HG03457 (cell line): ENCODE measurements around the gene RITA1.
A peak's percentile ranks its signal among the peaks of the same experiment; 100 is the strongest.

Experiments
- ATAC-seq: cut with Tn5 transposase; IDR thresholded peaks from one replicate; pipeline ENCODE4 v1.9.1; 2021; ENCODE audit warnings: moderate number of reproducible peaks; ENCODE audit not compliant: unreplicated experiment

RITA1 gene

DNA sequence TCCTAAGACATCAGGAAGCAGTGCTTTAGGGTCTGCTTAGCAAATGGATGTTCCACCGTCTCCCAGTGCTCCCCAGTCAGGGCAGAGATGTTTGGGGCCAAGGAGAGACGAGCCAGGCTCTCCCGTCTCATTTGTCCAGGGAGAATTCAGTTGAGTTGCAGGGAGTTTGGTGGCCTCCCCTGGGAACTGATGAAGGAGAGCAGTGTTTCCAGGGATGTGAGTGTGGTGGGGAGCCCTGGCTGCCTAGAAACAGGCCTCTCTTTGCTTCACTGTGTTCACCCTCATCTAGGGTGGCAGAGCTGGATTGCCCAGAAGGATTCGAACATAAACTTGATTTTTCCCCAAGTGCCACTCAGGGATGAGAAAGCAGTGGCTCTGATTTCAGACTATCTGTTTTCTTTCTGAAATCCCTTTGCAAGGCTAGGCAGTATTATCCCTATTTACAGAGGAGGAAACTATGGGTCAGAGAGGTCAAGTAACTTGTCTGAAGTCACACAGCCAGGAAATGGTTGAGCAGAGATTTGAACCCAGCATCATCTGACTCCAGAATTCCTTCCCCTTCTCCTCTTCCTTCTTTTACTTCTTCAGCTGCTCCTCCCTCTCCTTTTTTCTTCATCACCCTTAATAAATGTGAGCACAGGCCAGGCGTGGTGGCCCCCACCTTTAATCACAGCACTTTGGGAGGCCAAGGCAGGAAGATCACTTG is 42.3 kb downstream of the RITA1 start:
- no peak for ATAC-seq

DNA sequence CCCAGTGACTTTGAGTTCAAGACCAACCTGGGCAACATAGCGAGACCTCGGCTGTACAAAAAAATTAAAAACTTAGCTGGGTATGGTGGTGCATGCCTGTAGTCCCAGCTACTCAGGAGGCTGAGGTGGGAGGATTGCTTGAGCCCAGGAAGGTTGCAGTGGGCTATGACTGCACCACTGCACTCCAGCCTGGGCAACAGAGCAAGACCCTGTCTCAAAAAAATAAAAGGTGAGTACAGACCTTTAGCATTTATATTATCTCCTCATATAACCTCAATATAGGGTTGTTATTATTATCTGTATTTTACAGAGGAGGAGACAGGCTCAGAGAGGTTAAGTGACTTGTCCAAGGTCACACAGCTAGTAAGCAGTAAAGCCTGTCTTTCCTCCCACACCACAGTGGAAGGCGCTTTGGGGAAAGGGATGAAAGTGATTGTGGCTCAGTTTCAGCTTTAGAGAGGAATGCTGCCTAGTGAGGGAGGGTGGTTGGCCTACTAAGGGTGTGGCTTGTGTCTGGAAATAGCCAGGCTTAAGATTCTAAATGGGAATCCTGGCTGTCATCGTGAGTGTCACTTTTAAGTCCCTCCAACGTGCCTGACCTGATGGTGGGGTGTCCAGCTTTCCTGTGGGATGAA is 43.0 kb downstream of the RITA1 start:
- ATAC-seq: no peak

DNA sequence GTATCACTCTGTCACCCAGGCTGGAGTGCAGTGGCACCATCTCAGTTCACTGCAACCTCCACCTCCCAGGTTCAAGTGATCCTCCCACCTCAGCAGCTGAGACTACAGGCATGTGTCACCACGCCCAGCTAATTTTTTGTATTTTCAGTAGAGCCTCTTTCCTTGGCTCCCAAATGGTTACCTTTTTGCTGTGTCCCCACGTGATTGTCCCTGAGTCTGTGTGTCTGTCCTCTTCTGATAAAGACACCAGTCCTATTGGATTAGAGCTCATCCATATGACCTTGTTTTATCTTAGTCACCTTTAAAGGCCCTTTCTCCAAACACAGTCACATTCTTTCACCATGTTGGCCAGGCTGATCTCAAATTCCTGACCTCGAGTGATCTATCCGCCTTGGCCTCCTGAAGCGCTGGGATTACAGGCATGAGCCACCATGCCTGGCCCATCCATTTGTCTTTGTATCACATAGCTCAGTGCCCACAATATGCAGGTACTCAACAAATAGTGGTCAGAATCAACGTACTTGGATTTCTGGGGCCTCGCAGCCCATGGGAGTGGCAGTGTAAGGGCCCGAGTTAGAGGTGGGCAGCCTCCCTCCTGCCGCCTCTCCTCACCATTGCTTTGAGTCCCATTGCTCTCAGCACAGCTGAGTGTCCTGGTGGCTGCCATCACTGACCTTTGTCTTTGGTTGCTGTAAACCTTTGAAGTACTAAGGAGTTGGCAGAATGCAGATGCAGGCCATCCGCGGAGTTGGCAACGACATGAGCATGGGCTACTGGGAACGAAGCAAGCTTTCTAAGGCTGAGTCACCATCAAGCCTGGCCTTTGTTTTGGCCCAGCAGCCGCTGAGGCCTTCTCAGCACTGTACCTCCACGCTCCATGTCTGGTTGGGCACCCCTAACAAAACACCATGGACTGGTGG is 45.1 kb downstream of the RITA1 start:
- ATAC-seq: peak; percentile 5

DNA sequence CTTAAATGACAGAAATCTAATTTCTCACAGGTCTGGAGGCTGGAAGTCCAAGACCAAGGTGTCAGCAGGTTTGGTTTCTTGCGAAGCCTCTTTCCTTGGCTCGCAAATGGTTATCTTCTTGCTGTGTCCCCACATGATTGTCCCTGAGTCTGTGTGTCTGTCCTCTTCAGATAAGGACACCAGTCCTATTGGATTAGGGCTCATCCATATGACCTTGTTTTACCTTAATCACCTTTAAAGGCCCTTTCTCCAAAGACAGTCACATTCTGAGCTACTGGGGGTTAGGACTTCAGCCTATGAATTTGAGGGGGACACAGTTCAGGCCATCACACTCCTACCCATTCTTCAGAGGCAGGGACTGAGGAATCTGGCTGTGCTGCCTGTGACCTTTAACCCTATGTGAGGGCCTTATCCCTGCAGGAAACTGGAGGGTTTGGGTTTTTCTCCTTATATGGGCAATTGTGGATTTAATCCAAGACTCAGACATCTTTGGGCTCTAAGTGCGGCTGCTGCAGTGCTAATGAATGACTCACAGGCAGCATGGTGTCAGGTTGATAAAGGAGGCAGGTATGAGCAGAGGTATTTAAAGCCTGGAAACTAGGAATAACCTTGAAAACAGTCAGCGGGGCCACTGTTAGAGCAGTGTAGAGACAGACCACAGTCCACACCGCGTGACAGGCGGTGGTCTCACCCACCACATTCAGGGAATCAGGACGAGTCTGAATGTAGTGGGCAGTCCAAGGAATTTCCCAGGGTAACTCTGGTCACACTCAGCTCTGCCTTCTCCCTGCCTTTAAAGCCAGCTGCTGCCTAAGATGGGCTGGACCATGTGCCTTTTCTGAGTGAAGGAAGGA is 45.9 kb downstream of the RITA1 start:
- ATAC-seq: no peak

DNA sequence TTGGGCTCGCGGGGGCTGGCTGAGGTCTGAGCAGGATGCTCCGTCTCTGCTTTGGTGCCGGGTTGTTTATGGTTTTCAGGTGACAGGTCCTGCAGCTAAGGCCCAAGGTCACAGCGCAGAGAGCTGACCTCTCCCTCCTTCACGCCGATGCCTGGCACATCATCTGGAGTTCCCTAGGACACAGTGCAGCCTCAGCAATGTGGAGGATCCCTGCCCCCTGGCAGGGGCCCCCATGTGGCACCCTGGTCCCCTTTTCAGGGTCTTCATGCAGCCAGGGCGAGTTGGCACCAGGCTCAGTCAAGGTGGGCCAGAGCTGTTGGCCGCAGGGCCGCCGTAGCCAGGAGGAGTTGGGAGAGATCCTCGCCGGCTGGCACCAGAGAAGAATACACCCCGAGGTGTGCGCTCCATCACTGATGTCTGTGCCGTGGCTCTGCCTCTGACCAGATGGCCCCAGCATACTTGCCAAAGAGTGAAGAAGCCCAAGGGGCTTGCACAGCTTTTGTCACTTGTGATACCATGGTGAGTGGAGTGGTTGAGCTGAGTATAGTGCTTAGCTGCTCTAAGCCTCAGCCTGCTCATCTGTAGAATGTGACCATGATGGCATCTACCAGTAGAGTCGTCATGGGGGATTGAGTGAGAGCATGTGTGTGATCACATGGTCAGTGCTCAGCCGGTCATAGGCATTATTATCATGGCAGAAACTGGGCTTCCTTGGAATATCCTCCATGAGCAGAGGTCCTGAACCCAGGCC is 46.7 kb downstream of the RITA1 start:
- no peak for ATAC-seq

DNA sequence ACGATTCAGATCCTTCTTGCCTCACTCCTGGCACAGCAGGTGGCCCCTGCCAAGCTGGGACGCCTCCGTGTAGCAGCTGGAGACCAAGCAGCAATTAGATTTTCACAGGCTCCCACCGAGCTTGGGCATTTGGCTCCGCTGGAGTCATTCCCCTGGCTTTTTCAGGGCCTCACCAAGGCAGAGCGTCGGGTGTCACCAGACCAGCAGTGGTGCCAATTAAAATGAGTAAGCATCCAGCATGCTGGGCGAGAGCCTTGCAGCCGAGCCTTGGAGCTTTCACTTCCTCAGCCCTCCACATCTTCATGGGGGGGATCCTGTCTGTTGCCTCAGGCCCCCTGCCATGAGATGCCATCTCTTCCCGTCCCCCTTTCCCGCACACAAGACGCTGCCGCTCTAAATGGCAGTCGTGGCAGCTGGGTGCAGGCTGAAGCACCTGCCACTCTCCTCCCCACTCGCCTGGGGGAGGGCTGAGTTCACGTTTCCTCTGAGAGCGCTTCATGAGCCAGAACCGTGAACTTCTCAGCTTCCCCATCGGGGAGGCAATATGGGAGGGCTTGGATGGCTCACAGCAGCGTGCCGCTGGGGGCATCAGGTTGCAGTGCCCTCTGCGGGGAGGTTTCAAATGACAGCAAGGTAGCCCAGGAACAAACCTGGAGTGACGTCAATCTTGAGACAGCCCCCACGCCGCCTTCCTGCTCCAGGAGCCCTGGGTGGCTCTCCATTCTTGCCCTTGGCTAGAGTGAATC is 47.5 kb downstream of the RITA1 start:
- peak; percentile 47 for ATAC-seq

DNA sequence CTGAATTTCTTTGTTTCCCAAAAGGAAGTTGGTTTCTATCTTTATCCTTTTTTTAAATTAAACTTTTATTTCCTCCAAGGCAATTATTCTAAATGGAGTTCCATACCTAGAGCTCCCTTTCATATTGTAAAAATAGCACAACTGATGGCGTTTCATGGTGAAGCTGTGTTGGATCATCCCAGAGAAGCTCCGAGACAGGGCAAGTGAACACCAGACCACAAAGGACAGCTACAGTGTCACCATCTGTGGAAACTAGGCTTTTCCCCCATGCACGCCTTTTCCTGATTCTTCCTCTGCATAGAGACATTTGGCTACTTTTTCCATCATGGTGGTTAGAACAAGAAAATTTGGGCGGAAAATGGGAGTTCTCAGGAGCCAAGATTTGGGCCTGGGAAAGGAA is 48.4 kb downstream of the RITA1 start:
- ATAC-seq: no peak

DNA sequence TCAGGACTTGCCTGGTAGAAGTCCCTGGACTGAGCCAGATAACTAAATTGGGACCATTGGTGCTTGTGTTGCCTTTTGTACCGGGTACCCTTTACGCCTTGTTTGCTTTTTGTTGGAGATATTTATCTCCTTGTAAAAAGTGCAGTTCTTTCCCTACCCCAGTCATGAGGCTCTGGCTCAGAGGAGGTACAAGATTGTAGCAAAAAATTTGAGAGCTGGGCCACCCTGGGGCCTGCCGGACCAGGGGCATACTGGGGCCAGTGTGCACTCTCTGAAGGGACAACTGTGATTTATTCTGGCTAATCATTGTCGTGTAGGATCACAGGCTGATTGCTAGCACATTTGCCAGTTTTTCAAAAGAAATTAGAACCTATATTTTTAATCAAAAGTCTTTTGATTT is 49.0 kb downstream of the RITA1 start:
- no peak for ATAC-seq

DNA sequence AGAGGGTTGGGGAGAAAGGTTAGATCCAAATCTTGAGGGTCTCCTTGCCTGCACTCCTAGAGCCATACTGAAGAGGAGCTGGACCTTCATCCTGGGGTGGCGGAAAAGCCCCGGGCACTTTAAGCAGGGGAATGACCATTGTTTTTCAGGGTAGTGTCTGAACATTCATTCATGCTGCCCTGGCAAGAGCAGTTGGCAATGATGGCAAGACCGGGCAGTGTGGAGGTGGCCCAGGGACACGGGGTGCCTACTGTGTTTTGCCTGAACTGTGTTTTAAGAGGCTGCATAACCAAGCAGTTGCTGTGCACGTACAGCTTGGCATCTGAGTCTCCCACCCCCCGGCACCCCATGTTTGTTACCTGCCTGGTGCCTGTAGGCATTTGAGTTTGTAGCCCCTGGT is 50.5 kb downstream of the RITA1 start:
- ATAC-seq: no peak

DNA sequence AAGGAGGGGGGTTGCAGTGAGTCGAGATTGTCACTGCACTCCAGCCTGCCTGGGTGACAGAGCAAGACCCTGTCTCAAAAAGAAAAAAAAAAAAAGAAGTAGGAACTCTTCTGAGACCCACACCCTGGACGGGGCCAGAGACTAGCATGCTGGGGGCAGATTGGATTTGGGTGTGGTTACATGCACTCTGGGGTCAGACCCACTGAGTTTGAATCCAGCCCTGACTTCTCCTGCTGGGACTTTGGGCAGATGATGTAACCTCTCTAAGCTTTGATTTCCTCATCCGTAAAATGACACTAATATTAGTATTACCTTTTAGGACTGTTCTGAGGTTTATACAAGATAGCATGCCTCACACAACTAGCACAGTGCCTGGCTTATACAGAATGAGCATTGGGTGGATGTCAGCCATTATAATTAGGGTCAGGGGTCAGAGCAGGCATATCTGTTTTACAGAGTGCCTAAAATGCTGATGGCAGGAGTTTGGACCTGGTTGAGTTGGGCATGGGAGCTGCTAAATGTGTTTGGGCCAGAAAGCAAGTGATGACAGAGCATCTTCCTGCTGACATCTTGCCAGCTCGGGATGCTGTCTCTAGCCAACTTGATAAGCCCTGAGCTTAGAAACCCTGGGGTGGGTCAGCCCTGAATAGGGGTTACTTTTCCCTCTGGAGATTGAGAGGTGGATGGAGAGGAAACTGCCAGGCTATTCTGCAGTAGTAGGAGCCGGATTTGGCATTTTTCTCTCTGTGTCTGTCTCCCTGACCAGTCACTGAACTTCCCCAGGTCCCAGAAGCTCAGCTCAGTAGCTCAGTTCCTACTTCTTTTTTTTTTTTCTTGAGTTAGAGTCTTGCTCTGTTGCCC is 51.2 kb downstream of the RITA1 start:
- ATAC-seq: no peak

DNA sequence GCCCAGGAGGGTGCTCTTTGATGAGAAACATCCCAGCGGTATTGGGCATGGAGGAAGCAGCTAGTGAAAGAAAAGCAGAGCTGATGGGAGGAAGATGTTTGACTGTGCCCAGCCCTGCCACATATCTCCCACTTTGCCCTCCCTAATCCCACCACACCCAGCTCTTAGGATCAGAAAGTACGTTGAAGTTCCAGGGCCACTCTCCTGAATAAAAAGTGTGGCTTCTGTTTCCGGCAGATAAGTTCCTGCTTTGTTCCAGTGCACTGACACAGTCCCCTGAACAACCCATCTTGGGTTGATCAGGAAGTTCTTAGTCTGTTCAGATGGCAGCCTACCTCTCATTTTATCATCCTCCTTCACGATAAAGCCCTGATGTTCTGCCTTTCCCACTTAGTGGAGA is 52.2 kb downstream of the RITA1 start:
- ATAC-seq: no peak

DNA sequence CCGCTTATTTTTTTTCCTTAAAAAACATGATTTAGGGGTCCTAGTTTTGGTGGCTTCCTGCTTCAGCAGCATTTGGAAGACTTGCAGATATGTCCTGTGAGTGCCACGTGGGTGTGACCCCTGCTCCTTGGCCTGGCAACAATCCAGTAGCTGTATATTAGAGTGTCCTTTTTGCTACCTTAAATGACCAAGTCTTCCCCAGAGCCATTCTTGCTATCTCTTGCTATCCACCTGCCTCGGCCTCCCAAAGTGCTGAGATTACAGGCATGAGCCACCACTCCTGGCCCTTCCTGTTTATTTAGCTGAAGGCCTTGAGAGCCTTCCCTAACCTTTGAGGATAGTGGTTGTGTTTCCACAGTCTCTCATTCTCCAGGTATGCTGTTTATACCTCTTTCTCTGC is 52.8 kb downstream of the RITA1 start:
- no peak for ATAC-seq

DNA sequence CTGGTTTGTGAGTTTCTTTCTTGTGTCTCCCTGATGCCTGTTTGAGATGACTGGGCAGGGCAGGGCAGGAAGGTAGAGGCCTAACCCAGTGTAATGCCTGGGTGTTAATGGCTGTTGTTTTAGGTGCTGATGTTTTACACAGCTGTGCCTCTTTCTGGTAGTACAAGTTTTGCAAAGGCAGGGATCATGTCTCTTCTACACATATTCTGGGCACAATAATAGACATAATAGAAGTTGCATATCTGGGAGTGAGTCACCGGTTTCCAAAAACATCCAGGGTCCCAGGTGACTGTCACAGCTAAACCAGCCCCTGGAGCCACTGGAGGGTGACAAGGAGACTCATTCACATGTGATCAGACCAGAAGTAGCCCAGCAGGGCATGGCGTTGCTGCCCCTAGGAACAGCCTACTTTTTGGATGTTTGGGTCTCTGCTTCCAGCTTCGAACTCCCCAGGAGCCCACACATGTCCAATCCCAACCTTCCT is 53.8 kb downstream of the RITA1 start:
- ATAC-seq: no peak

DNA sequence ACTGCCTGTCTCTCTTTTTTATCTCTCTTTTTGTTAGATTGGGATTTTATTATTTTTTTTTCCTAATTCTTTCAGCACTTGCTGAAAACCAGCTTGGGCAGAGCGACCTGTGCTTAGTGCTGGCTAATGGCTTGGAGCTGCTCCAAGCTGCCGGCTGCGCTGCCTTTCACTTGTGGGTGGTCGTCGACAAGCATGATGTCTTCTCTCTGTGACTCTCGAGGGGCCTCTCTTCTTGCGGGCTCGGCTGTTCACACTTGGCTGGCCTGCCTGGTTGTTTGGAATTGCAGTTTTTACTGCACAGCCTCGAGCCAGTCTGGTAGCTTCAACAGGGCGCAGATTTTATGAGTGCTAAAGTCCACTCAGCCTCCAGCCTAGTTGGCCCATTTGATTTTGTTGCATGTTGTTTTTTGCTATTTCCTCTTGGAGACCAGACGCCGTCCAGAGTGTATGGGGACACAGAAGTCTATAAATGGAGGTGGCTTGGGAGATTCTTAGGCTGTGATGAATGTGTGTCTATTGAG is 54.4 kb downstream of the RITA1 start:
- ATAC-seq: no peak

DNA sequence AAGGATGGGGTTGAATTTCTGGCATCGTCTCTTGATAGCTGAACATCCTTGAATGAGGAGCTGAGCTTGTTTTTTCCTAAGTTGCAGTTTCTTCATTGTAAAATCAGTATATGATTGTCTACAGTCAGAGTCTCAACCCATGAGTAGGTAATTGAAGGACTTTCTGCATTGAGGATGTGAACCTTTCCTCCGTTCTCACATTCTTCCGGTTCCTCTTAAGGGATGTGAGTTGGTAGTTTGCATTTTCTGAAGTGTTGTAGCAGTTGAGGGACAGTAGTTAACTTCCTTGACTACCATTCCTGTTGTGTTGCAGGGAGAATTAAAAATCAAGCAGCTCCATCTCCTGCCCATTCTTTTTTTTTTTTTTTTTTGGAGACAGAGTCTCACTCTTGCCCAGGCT is 54.9 kb downstream of the RITA1 start:
- ATAC-seq: no peak

DNA sequence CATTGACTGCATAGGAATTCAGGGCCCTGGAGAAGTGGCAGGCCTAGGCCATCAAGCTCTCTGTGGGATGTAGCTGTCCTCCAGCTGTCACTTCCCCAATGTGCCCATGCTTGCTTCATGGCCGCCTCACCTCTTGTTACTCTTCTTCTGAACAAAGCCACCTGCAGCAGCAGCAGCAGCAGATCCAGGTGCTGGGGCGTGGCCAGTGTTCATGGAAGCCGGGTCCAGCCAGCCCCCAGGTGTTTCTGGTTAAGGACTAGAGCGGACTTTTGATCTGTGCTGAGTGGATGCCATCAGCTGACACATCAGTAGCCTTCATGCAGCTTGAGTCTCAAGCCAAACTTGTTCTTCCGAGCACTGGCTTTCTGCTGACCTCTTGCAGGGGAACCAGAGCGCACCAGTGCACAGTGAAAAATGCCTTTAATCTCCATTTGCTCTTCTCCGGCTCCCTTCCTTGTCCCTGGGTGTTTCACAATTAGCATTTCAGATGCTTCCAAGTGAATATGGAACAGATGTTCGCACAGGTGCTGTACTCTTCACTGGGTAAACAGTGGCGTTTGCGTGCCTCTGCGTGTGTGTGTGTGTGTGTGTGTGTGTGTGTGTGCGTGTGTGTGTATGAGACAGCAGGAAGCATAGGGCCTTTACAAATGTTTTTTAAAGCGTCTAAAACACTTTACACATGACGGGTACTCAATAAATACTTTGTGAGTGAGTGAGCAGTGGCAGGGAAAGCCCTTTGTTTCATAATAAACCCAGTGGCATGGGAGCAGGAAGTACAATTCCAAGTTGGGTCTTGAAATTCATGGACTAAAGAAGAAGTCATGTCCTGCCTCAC is 55.9 kb downstream of the RITA1 start:
- no peak for ATAC-seq
